GM18526 (cell line): ENCODE measurements around the gene NLRC3.

Source experiments
- POLR2A ChIP-seq: IDR thresholded peaks from 3 replicates; pipeline ENCODE4 v1.6.1; 2011; ENCODE audit not compliant: insufficient read length; ENCODE audit errors: extremely low read depth

NLRC3 gene

DNA sequence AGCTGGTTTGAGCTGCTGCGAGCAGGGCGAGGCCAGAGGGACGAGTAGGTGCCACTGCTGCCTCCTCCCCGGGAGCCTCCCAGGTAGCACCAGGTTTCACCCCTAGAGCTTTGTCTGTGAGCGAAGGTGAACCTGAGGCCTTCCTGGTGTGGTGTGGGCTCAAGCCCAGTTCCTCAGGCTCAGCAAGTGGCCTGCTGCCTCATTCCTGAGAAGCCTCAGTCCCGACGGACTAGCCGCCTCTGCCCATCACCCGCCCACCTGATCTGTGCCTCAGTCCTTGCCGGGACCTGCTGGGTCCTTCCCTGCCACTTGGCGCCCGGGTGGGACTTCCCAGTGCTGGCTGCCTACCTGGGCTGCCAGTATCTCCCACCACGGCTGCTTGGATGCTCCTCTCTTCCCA lies 1.7 kb downstream of the NLRC3 start:
- no peak for TF ChIP-seq POLR2A

DNA sequence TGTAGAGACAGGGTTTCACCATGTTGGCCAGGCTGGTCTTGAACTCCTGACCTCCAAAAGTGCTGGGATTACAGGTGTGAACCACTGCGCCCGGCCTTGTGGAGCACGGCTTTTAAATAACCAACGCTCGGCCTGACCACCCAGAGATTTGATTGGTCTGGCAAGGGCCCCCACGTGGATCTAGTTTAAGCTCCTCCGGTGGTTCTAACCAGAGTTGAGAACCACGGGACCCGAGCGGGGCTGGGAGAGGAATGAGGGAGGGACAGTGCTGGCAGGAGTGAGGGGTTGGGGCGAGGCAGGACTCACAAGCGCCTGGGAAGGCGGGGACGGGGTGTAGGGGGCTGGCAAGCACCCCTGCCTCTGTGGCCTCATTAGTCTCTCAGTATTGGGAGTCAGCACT lies 3.0 kb downstream of the NLRC3 start:
- TF ChIP-seq POLR2A: no peak

DNA sequence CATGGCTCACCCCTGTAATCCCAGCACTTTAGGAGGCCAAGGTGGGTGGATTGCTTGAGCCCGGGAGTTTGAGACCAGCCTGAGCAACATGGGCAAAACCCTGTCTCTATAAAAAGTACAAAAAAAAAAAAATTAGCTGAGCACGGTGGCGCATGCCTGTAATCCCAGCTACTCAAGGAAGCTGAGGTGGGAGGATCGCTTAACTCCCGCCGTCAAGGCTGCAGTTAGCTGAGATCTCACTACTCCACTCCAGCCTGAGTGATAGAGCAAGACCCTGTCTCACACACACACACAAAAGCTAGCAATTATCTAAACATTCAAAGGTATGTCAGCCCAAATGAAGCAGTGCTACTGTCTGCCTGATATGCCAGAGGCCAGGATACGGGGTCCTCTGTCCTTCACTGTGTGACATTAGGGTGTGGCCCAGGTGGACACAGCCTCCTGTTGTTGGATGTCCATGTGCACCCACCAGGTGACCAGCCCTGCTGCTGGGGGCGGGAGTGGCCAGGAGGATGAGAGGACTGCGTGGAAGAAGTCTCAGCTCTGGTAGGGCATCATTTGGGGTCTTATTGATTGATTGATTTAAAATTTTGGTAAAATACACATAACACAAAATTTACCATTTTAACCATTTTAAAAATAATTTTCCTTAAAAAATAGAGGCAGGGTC lies 3.9 kb downstream of the NLRC3 start:
- TF ChIP-seq POLR2A: no peak

DNA sequence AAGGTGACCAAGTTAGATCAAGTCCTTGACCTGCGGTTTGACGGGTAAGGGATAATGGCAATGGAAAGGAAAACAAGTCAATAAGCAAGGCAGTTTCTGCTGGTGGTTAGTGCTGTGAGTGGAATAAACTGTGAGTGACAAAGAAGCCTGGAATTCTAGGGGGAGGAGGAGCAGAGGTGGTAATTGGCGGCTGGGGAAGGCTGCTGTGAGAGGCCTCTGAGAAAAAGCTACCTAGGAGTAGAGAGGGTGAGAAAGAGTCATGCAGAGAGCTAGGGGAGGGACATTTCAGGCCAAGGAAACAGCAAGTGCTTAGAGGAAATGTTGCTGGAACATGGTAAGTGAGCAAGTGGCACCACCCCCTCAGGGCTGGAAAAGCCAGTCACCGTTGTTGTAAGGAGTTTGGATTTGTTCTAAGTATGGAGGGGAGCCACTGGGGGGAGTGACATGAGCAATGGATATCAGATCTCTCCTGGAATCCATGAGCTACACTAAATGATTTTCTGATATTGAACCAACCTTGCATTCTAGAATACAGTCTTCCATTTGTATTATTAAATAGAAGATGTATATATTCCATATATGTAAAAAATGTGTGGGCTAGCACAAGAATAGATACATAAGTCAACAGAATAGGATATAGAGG lies 6.7 kb downstream of the NLRC3 start:
- TF ChIP-seq POLR2A: no peak

DNA sequence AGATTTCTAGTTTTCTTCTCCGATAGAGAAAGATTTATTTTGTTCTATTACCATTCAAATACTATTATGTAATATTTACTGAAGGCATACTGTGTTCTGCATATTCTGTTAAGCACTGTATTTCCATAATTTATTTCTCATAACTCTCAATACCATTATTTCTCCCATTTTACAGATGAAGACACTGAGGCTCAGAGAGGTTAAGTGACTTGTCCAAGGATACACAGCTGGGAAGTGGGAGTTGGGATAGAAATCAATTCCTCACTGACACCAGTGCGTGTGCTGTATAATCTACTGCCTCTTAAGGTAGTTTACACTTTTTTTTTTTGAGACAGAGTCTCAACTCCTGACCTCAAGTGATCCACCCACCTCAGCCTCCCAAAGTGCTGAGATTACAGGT lies 7.4 kb downstream of the NLRC3 start:
- no peak for TF ChIP-seq POLR2A

DNA sequence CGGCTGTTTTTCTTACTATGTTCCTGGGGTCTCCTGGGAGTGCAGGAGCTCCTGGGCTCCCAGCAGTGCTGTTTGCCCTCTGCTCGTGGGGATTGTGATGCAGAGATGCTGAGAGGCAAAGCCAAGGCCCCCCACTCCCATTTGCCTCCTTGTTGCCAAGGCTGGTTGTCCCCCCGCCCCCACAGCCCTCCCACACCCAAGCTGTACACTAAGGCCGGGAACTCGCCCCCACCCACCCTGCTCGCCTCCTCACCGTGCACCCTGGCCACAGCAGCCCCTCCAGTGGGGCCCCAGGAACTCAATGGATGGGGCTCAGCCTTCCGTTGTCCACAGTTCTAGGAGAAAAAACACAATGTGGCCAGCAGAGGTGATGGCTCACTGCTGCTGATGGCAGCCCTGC lies 10.2 kb downstream of the NLRC3 start:
- no peak for TF ChIP-seq POLR2A

DNA sequence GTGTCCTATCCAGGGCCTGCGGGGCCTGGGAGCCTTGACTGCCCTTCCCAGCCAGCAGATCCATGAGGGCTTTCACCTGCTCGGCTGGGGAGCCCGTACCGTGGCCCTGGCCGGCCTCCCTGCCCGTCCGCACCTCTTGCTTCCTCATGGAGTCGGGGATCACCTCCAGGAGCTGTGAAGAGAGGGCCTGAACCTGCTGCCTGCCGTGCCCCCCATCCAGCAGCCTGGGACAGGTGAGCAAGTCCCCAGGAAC lies 12.4 kb downstream of the NLRC3 start:
- no peak for TF ChIP-seq POLR2A

DNA sequence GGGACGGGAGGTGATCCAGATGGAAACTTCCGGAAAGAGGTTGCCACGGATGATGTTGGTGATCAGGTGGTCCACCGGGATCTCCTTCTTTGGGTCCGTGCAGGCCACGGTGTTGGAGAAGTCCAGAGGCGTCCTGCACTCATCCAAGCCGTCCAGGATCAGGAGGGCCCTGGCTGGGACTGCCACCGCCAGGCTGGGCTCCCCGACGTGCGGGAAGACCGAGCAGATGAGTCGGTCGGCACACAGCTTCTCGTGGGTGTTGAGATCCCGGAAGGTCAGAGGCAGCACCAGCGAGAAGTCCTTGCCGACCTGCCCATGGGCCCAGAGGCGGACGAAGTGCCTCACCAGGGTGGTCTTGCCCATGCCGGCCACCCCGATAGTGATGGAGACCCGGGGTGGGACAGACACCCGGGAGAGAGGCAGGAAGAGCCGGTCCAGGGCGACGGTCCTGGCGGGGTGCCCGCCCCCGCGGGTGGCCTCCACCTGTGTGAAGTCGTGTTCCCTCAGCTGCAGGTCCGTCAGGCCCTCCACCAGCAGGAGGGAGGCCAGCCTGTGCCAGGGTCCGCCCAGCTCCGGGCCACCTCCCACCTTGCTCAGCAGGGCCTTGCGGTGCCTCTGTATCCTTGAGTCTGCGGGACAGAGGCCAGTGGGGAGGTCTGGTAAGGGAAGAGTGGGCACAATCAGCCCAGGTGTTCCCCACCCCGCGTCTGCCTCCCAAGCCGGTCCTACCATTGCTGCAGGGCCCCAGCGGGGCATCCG lies 12.9 kb downstream of the NLRC3 start:
- TF ChIP-seq POLR2A: no peak

DNA sequence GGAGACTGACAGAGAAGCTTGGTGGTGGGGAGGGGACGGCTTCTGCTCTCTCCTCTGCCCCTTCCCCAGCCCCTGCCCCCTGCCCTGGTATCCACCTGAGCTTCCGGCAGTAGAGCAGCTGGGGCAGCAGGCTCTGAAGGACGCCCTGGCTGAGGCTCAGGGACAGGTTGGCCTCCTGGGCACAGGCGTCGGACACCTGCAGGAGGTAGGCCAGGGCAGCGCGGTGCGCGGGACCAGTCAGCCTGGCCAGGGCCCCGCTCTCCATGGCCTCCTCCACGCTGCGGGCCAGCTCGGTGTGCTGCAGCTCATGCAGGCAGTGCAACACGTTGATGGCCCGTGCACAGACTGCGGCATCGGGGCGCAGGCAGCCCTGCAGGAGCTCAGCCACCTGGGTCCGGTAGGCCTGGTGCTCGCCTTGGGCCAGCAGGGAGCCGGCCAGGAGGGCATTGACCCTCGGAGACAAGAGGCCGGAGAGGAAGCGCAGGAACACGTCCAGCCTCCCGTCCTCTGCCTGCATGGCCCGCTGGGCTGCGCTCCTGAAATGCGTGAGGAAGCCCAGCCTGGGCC lies 14.2 kb downstream of the NLRC3 start:
- no peak for TF ChIP-seq POLR2A

DNA sequence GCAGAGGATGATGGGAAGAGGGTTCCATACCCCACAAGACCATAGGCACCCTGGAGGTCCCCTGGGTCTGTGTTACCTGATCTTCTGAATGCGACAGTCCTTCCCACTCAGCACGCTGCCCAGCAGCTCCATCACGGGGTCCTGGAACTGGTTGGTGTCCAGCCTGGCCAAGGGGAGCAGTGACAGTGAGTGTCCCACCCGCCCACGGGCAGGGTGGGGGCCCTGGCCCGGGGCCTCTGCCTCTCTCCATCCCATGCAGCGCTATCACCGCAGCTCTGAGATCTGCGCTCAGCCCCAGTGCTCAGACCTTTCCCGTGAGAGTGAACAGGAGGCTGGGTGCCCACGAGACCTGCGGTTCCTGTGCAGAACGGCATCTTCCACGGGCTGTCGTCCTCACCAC lies 15.6 kb downstream of the NLRC3 start:
- no peak for TF ChIP-seq POLR2A

DNA sequence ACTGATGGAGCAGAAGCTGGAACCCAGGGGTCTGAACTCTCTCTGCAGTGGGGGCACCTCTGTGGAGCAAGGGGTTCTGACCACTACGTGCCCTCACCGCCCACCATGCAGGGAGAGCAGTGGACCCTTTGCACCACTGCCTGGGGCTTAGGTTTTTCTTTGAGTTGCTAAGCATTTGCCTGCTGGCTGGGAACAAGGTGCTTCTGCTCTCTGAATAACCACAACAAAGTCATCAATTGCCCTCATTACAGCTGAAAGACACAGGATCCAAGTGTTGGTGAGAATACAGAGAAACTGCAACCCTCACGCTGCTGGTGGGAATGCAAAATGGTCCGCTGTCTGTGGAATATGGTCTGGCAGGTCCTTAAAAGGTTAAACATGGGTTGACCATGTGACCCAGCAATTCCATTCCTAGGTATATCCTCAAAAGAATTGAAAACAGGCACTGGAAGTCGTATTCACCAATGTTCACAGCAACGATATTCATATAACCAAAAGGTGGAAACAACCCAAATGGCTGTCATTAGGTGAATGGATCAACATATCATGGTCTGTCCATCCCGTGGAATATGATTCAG lies 22.8 kb downstream of the NLRC3 start:
- no peak for TF ChIP-seq POLR2A

DNA sequence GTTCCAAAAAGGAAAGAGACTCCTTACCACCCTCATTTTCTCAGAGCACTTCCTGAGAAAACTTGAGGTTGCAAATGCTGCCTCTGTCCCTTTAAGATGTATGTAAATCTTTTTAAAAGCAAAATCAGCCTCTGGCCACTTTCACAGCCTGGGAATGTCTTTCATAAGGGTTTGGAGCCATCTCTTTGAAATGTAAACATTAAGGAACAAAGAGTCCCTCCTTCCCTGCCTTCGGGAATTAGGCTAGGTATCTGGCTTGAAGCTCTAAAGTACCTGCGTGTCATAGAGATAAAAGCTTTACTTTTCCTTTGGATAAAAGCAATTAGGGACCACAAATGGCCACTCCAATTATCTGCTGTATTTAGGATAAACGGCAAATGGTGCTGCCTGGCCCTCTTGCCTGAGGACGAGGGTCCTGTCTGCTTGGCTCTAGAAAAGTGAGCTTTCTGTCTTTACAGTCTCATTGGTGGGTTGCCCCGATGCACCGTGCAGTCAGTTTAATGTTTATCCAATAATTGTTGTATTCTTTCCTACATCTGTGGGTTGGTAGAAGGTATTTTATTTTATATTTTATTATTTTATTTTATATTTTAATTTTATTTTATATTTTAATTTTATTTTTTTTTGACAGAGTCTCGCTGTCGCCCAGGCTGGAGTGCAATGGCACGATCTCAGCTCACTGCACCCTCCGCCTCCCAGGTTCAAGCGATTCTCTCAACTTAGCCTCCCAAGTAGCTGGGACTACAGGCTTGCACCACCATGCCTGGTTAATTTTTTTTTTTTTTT lies 23.9 kb downstream of the NLRC3 start:
- no peak for TF ChIP-seq POLR2A

DNA sequence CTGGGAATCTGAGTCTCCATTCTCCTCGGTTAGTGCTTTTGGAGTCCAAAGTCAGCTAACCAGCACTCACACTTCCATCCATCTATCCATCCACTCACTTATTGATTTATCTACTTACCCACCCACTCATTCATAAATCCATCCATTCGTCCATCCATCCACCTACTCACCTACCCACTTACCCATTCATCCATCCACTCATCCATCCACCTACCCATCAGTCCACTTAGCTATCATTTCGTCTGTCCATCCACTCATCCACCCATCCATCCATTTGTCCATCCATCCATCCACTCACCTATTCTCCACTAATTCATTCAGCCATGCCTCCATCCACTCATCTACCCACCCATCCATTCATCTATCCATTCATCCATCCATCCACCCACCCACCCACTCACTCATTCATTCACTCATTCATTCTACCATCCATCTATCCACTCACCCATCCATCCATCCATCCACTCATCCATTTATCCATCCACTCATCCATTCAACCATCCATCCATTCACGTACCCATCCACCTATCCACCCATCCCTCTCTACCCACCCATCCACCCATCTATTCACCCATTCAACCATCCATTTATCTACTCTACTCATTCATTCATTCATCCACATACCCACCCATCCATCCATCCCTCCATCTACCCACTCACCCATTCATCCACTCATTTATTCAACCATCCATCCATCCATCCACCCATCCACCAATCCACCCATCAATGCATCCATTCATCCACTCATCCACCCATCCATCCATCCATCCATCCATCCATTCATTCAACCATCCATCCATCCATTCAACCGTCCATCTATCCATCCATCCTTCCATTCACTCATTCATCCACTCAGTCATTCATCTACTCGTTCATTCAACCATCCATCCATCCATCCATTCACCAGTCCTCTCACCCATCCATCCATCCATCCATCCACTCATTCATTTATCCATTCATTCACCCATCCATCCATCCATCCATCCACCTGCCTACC lies 26.1 kb downstream of the NLRC3 start:
- no peak for TF ChIP-seq POLR2A

DNA sequence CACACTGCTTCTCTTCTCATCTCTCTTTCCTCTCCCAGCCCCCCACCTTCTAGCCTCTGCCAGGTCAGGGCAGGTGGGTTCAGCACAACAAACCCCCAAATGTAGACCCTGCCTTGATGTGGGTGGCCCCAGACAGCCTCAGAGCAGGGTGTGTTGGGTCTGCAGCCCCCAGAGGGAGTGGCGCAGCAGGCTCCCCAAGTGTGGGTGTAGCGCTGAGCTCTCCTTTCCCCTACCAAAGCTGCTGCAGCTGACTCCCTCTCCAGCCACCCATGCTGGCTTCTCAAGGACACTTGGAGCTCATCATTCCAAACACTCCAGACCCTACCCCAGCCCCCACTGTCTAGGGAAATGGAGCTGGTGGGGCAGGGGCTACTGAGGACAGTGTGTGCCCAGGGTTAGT lies 27.3 kb downstream of the NLRC3 start:
- TF ChIP-seq POLR2A: no peak
